GM11168 (cell line): ENCODE results near the gene FOXN4.
"Not testable (repeated sequence)": the region's sequence is repeated elsewhere in the genome, so short reads cannot be mapped to it uniquely, and the experiment has no call there.

Experiments used
- in situ Hi-C: fragments of 300-500 bp; cut with MboI; formaldehyde crosslinking; loops from one replicate; pipeline ENCODE4 v1.12.0; 2022; ENCODE audit warnings: low sequenced_read_pairs; ENCODE audit not compliant: unreplicated experiment

The FOXN4 gene, protein sequence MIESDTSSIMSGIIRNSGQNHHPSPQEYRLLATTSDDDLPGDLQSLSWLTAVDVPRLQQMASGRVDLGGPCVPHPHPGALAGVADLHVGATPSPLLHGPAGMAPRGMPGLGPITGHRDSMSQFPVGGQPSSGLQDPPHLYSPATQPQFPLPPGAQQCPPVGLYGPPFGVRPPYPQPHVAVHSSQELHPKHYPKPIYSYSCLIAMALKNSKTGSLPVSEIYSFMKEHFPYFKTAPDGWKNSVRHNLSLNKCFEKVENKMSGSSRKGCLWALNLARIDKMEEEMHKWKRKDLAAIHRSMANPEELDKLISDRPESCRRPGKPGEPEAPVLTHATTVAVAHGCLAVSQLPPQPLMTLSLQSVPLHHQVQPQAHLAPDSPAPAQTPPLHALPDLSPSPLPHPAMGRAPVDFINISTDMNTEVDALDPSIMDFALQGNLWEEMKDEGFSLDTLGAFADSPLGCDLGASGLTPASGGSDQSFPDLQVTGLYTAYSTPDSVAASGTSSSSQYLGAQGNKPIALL

GRCh38 chr12:109308534-109309380 is at the start of gene FOXN4:
Gene FOXN4, minus strand, starts transcription at chr12:109309284. Its CDS starts 963 bp downstream, at chr12:109308321.
- in situ Hi-C loops = no loop called here

DNA sequence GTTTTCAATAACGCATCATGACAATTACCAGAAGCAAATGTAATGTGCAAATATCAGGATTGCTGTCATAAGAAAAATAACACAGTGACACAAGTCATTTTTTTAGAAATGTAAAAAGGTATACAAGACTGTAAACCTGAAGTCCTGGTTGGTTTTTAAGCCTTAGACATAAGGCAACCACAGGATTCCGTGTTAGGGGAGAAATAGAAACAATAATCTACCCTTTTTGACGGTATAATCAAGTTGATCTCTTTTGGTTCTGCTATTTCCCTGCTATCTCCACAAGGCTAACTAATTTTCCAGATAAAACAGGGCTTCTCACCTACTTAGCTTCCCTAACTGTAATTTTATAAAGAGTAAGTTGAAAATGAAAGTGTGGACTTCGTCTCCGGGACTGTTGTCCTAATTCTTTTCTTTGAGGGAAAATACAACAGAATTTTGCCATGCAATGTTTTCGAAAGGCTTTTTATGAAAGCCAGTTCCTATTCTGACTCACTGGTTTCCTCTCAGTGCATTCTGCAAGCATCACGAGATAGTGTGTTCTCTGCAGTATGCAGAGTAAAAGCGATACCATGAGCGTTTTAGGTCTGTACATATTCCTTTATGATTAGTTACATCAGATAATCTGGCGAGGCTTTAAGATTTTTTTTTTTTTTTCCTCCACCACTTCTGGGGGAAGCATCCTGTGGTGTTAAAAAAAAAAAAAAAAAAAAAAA is 49.2 kb upstream of the FOXN4 start:
- in situ Hi-C loops = no loop called here

DNA sequence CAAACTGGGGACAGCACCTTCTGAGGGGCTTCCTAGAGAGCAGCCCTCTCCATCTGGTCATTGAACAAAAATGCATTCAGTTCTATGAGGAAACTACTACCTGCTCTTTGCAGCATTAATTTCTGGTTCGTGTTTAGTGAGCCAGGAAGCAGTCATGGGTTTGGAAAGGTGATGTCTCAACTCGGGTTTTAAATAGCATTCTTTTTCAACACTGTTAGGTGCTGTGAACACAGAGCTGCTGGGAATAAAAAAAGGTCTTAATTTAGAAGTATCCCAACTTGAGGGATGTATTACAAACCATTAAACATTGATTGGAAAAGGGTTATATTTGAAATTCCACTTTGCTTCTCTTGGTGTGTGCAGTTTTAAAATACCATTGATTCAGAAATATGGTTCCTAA is 47.9 kb upstream of the FOXN4 start:
- in situ Hi-C loops = no loop called here

DNA sequence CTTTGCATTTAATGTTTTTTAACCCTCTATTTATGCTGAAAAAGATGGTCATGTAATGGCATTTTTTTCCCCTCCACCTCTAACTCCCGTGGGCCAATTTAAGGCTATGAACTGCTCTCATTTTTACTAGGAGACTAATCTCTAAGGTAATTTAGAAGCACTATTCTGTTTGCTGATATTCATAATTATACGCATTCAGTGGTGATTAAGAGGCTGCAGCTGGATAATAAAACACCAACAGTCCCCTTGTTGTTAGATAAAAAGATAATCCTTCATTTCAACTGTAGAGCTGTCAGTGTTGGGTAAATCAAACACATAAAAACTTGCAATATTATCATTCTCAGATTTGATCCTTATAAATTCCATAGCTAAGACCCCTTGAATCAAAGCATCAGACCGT is 47.5 kb upstream of the FOXN4 start:
- in situ Hi-C loops = no loop called here

DNA sequence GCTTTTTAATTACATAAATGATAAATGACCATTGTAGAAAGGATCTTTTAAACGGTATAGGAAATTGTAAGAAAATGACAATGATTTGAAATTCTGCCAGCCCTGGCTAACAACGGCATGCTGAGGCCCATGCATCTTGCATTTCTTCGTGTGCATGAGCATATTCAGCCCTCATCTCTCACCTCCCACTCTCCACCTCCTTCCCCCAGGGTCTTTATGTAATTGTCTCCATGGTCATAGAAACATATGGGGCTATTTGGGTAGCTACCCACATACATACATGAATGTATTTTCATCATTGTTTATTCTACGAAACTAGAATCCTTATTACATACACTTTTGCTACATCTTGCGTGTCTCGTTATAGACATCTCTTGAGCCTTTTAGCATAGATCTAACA is 43.1 kb upstream of the FOXN4 start:
- in situ Hi-C loops = no loop called here

DNA sequence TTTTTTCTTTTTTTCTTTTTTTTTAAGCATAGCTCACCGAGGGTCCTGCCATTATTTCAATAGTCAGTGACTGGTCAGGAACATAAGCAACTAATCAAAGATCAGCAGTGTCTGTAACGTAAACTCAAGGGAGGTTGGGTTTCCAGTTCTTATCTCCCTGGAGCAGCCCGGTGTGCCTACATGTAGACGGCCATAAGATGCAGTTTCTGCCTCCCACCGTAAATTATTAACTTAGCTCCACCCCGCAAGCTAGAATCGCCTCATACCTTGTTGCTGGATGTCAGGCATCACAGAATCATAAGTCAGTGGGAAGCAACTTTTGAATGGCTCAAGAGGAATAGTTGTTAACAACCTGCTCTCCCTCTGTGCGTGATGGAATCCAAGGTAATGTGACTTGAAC is 38.5 kb upstream of the FOXN4 start, which contains the start of gene MYO1H:
Gene MYO1H, plus strand, starts transcription at position 312 of the 400 bp plus-strand sequence. Its CDS starts 61 bp downstream, at position 373.
- in situ Hi-C loops = no loop called here

GRCh38 chr12:109346920-109347319 is 37.8 kb upstream of the FOXN4 start:
- in situ Hi-C loops = no loop called here

DNA sequence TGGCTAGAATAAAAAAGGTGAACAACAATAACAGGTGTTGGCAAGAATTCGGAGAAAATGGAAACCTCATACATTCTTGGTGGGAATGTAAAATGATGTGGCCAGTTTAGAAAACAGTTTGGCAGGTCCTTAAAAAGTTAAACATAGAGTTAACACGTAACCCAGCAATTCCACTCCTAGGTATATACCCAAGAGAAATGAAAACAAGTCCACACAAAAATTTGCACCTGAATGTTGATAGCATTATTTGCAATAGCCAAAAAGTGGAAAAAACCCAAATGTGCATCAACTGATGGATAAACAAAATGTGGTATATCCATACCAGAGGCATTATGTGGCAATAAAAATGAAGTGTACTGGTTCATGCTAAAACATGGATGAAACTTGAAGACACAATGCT is 36.3 kb upstream of the FOXN4 start:
- in situ Hi-C loops = no loop called here

- in situ Hi-C loops = no loop called here
These were observed 34.6 kb upstream of the FOXN4 start for GRCh38 chr12:109343677-109344076.

- in situ Hi-C loops = no loop called here
These were observed 27.5 kb upstream of the FOXN4 start for GRCh38 chr12:109336593-109336992.

- in situ Hi-C loops = no loop called here
These were observed 25.8 kb upstream of the FOXN4 start for GRCh38 chr12:109334887-109335286.

GRCh38 chr12:109331301-109331952 is 22.3 kb upstream of the FOXN4 start:
- in situ Hi-C loops = no loop called here

DNA sequence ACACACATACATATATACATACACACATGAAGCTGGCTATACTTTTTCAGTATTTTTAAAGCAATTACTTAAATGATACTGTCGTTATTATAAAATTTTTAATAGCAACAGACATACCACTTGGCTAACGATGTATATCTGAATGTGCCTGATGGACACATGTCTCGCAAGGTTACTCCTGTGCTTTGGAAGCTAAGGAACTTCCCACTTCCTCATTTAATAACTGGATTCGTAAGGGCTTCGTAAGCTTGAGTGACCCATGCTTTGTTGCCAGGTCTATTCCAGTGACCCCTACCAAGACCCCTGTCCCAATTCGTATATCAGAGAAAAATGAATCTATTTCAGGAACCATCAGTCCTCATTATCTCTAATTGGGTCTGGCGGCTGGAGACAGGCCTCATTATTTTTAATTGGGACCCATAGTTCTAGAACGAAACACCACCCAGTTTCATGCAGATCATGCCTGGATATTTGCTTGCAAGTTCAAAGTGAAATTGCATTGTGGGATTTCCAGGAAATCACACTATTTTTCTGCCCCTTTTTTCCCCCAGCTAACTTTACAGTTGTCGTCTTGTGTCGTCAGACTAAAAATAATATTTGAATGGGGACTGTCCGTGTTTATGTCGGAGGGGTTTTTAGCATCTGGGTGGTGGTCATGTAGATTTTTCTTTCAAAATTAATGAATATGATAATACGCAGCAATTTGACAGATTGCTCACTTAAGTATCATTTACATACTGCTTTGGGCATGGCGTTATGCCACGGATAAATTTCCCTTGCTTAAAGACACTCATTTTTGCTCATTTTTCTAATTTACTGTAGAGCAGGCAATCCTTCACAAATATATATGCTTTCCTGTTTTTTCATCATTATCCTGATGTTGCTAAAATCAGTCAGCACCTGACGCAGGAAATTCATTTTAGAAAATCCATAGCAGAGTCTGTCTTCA is 21.5 kb upstream of the FOXN4 start:
- in situ Hi-C loops = no loop called here

GRCh38 chr12:109329686-109330085 is 20.6 kb upstream of the FOXN4 start:
- in situ Hi-C loops = no loop called here

GRCh38 chr12:109329003-109329402 is 19.9 kb upstream of the FOXN4 start:
- in situ Hi-C loops = no loop called here

DNA sequence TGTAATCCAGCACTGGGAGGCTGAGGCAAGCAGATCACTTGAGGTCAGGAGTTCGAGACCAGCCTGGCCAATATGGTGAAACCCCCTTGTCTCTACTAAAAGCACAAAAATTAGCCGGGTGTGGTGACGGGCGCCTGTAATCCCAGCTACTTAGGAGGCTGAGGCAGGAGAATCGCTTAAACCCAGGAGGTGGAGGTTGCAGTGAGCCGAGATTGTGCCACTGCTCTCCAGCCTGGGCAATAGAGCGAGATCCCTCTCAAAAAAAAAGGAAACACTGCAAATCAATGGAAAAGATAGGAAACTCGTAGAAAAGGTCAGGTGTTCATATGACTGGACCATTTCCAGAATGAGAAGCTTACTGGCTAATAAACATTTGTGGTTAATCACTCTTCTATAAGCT is 12.2 kb upstream of the FOXN4 start:
- in situ Hi-C loops = not testable (repeated sequence)

- in situ Hi-C loops = no loop called here
These were observed 1.4 kb upstream of the FOXN4 start for GRCh38 chr12:109310247-109311125.
